DND-41 (cell line): ENCODE measurements around the gene DCC.

Experiments used
- CTCF ChIP-seq: IDR thresholded peaks from 2 replicates; pipeline ENCODE4 v1.5.1; 2012; ENCODE audit warnings: borderline replicate concordance, low read length, moderate library complexity, mild to moderate bottlenecking; ENCODE audit not compliant: poor library complexity, severe bottlenecking; ENCODE audit errors: extremely low read depth
- EZH2 ChIP-seq: IDR thresholded peaks from 3 replicates; pipeline ENCODE4 v1.6.1; 2012; ENCODE audit warnings: borderline replicate concordance, low read depth, mild to moderate bottlenecking, moderate library complexity, low read length, inconsistent platforms; ENCODE audit not compliant: severe bottlenecking

- TF ChIP-seq CTCF (no peak), EZH2 (no peak)
Measured at GRCh38 chr18:52541056-52541455, 201.1 kb downstream of the DCC start.
